Sigmoid colon (tissue), 7 donors: ENCODE data around the gene PTPN20. TPM values are rescaled to one million over a fixed set of nuclear protein-coding genes. Genes with fewer than 3 reads are reported as not detected.

Experiments
- DNase-seq: peaks from one replicate; pipeline ENCODE4 v3.0.0-alpha.2; 2019
- H3K27ac ChIP-seq, 4 donors: fragments of 200-600 bp; sonication (generic); one replicate each; pipeline ENCODE4 v1.5.1; 2016 to 2019; ENCODE audit warnings: mild to moderate bottlenecking in 1 of 4
- H3K27me3 ChIP-seq, 3 donors: fragments of 200-600 bp; sonication (generic); one replicate each; pipeline ENCODE4 v1.5.1; 2019; ENCODE audit warnings: mild to moderate bottlenecking in 1 of 3
- H3K36me3 ChIP-seq, 4 donors: fragments of 200-600 bp; sonication (generic); one replicate each; pipeline ENCODE4 v1.5.1; 2016 to 2019
- H3K4me1 ChIP-seq, 4 donors: fragments of 200-600 bp; sonication (generic); one replicate each; pipeline ENCODE4 v1.5.1; 2017 to 2019
- H3K4me3 ChIP-seq, 4 donors: fragments of 200-600 bp; sonication (generic); one replicate each; pipeline ENCODE4 v1.5.1; 2017 to 2019; ENCODE audit warnings: mild to moderate bottlenecking in 2 of 4, moderate library complexity in 1 of 4
- H3K9me3 ChIP-seq, 4 donors: fragments of 200-600 bp in 3 of 4; sonication (generic) in 3 of 4; one replicate each; pipeline versions ENCODE4 v1.5.1 to v1.6.1; 2013 to 2019
- CTCF ChIP-seq, 4 experiments: fragments of 450-650 bp in 3 of 4; fragments of 200-600 bp in 1 of 4; IDR thresholded peaks; one replicate each; pipeline ENCODE4 v1.5.1; 2016 to 2019; ENCODE audit warnings: antibody characterized with exemption in 4 of 4, mild to moderate bottlenecking in 3 of 4, moderate library complexity in 2 of 4
- EP300 ChIP-seq, 4 donors: sonication (generic); formaldehyde crosslinking; IDR thresholded peaks; one replicate each; pipeline ENCODE4 v1.6.1; 2017; ENCODE audit warnings: antibody characterized with exemption in 4 of 4
- POLR2A ChIP-seq, 2 donors: fragments of 450-650 bp; IDR thresholded peaks; one replicate each; pipeline ENCODE4 v1.6.1; 2016; ENCODE audit warnings: antibody characterized with exemption in 2 of 2, mild to moderate bottlenecking in 2 of 2, moderate library complexity in 2 of 2
- POLR2AphosphoS5 ChIP-seq, 4 donors: sonication (generic); formaldehyde crosslinking; IDR thresholded peaks; one replicate each; pipeline ENCODE4 v1.6.1; 2017; ENCODE audit warnings: antibody characterized with exemption in 4 of 4
- WGBS, 2 donors: extraction: QIAGEN DNeasy Blood & Tissue Kit; methylation state at CpG; one replicate each; pipeline ENCODE4 v1.1.7; 2013; 5-methylcytosine and 5-hydroxymethylcytosine counted together
- intact Hi-C: fragments of 100-400 bp; cut with DNase I; formaldehyde crosslinking; loops from one replicate; pipeline ENCODE4 v1.15.1; 2023
- polyA plus RNA-seq, 3 donors: library from polyadenylated mRNA; stranded (reverse); fragments of 200-250 nt; gene quantifications; one replicate each; pipeline ENCODE4 v1.2.3, GENCODE V29; 2013
- total RNA-seq, 4 donors: library from RNA; depleted of rRNA; stranded (reverse); fragments of >200 nt; gene quantifications; one replicate each; pipeline ENCODE4 v1.1.0, GENCODE V29; 2016
- donor health status: healthy with polysubstance abuse.
- donor health status: Bipolar disorder and iron deficiency.
- donor health status: healthy.

The PTPN20 gene
- total and polyA plus RNA-seq, 7 donors = 0.50 to 3.0 (median 1.4) TPM; not detected in 1

- no peaks in the 10 kb centered on the region for H3K36me3 ChIP-seq
- TF ChIP-seq EP300 (IDR thresholded peaks at IDR 0.05) (no peak), CTCF (IDR thresholded peaks at IDR 0.05) (no peak), POLR2A (IDR thresholded peaks at IDR 0.05) (no peak), POLR2AphosphoS5 (IDR thresholded peaks at IDR 0.05) (no peak)
- no peak for DNase-seq
- intact Hi-C loops = no loop called here
- H3K4me1 ChIP-seq = no peaks in the 10 kb centered on the region
- no peak overlapping the region for H3K27ac ChIP-seq
- 77 to 81% methylated on average over 3 of the region's 3 CpGs for WGBS, 2 donors
- H3K4me3 ChIP-seq = no peak overlapping the region
- no peaks in the 10 kb centered on the region for H3K9me3 ChIP-seq
- no peaks in the 10 kb centered on the region for H3K27me3 ChIP-seq
Observed at GRCh38 chr10:46999217-46999616, 88.0 kb downstream of the PTPN20 start.

- intact Hi-C loops = no loop called here
- Histone ChIP-seq H3K27ac (no peak overlapping the region), H3K4me3 (no peak overlapping the region), H3K4me1 (no peaks in the 10 kb centered on the region), H3K9me3 (no peaks in the 10 kb centered on the region), H3K27me3 (no peaks in the 10 kb centered on the region), H3K36me3 (no peaks in the 10 kb centered on the region)
- DNase-seq = no peak
- no peak for TF ChIP-seq POLR2A (IDR thresholded peaks at IDR 0.05)
- WGBS, 2 donors = 86 to 94% methylated on average over 2 of the region's 2 CpGs
Observed at GRCh38 chr10:47008769-47009168, 97.5 kb downstream of the PTPN20 start.

- H3K4me3 ChIP-seq = no peak overlapping the region
- no peaks in the 10 kb centered on the region for H3K4me1 ChIP-seq
- TF ChIP-seq CTCF (IDR thresholded peaks at IDR 0.05) (no peak), POLR2AphosphoS5 (IDR thresholded peaks at IDR 0.05) (no peak), EP300 (IDR thresholded peaks at IDR 0.05) (no peak), POLR2A (IDR thresholded peaks at IDR 0.05) (no peak)
- intact Hi-C loops = no loop called here
- DNase-seq = no peak
- no peaks in the 10 kb centered on the region for H3K9me3 ChIP-seq
- WGBS, 2 donors = 49 to 75% methylated on average over 7 of the region's 7 CpGs
- no peaks in the 10 kb centered on the region for H3K27me3 ChIP-seq
- H3K36me3 ChIP-seq = no peaks in the 10 kb centered on the region
- no peak overlapping the region for H3K27ac ChIP-seq
Observed at GRCh38 chr10:47009215-47009838, 98.1 kb downstream of the PTPN20 start.

GRCh38 chr10:47010036-47010435 lies 98.8 kb downstream of the PTPN20 start:
- intact Hi-C loops = no loop called here
- Histone ChIP-seq H3K27ac (no peak overlapping the region), H3K4me1 (no peaks in the 10 kb centered on the region), H3K36me3 (no peaks in the 10 kb centered on the region), H3K27me3 (no peaks in the 10 kb centered on the region), H3K4me3 (no peak overlapping the region), H3K9me3 (no peaks in the 10 kb centered on the region)
- no peak for TF ChIP-seq POLR2A (IDR thresholded peaks at IDR 0.05)
- TF ChIP-seq CTCF (IDR thresholded peaks at IDR 0.05) = no peak
- TF ChIP-seq POLR2AphosphoS5 (IDR thresholded peaks at IDR 0.05) = no peak
- 65 to 92% methylated on average over 3 of the region's 3 CpGs for WGBS, 2 donors
- no peak for DNase-seq

- Histone ChIP-seq H3K36me3 (no peaks in the 10 kb centered on the region), H3K9me3 (no peaks in the 10 kb centered on the region), H3K27ac (no peak overlapping the region), H3K4me3 (no peak overlapping the region), H3K27me3 (no peaks in the 10 kb centered on the region), H3K4me1 (no peaks in the 10 kb centered on the region)
- intact Hi-C loops = no loop called here
- DNase-seq = no peak
- no peak for TF ChIP-seq EP300 (IDR thresholded peaks at IDR 0.05)
- TF ChIP-seq CTCF (IDR thresholded peaks at IDR 0.05) = no peak
- no peak for TF ChIP-seq POLR2AphosphoS5 (IDR thresholded peaks at IDR 0.05)
- TF ChIP-seq POLR2A (IDR thresholded peaks at IDR 0.05) = no peak
Observed at GRCh38 chr10:47012214-47012613, 101.0 kb downstream of the PTPN20 start.
